ENCODE data around the gene ASB10. TPM values are rescaled to one million over a fixed set of nuclear protein-coding genes. Genes with fewer than 3 reads are reported as not detected.

The ASB10 gene
- total and polyA plus RNA-seq, 8 donors: 0.05 TPM; not detected in 7

GRCh38 chr7:151142686-151143040 lies 44.4 kb downstream of the ASB10 start:
- DNase-seq: peak; percentile 24 to 72
- peaks cover 0 to 10% (median 0%) of the 10 kb centered on the region in 4 donors for H3K4me1 ChIP-seq
- H3K4me3 ChIP-seq: no peak overlapping the region
- H3K27ac ChIP-seq: no peak overlapping the region
- no peaks in the 10 kb centered on the region for H3K9me3 ChIP-seq
- TF ChIP-seq POLR2A (IDR thresholded peaks at IDR 0.05) (no peak), POLR2AphosphoS5 (IDR thresholded peaks at IDR 0.05) (no peak), EP300 (IDR thresholded peaks at IDR 0.05) (no peak), CTCF (IDR thresholded peaks at IDR 0.05) (no peak)
- H3K36me3 ChIP-seq: peaks cover 21 to 76% (median 75%) of the 10 kb centered on the region in 4 donors
- no peaks in the 10 kb centered on the region for H3K27me3 ChIP-seq
- 32 to 66% (median 38%) methylated on average over 9 to 10 of the region's 10 CpGs for WGBS, 5 donors
- intact Hi-C loops (cut with DNase I; ENCODE audit: low total_unique reads): no loop called here

GRCh38 chr7:151141855-151142685 lies 45.0 kb downstream of the ASB10 start:
- peaks cover 0 to 10% (median 0%) of the 10 kb centered on the region in 4 donors for H3K4me1 ChIP-seq
- DNase-seq: peak; percentile 3 to 23
- no peak overlapping the region for H3K27ac ChIP-seq
- H3K9me3 ChIP-seq: no peaks in the 10 kb centered on the region
- WGBS, 5 donors: 79 to 88% (median 82%) methylated on average over 21 to 31 of the region's 31 CpGs
- H3K36me3 ChIP-seq: peaks cover 21 to 82% (median 81%) of the 10 kb centered on the region in 4 donors
- no peaks in the 10 kb centered on the region for H3K27me3 ChIP-seq
- intact Hi-C loops (cut with DNase I; ENCODE audit: low total_unique reads): no loop called here
- TF ChIP-seq CTCF (IDR thresholded peaks at IDR 0.05): no peak
- no peak for TF ChIP-seq POLR2AphosphoS5 (IDR thresholded peaks at IDR 0.05)
- TF ChIP-seq EP300 (IDR thresholded peaks at IDR 0.05): no peak
- TF ChIP-seq POLR2A (IDR thresholded peaks at IDR 0.05): no peak
- H3K4me3 ChIP-seq: no peak overlapping the region

GRCh38 chr7:151141311-151141854 lies 45.7 kb downstream of the ASB10 start:
- no peaks in the 10 kb centered on the region for H3K27me3 ChIP-seq
- intact Hi-C loops (cut with DNase I; ENCODE audit: low total_unique reads): no loop called here
- H3K4me3 ChIP-seq: no peak overlapping the region
- peaks cover 0 to 10% (median 0%) of the 10 kb centered on the region in 4 donors for H3K4me1 ChIP-seq
- H3K9me3 ChIP-seq: no peaks in the 10 kb centered on the region
- peaks cover 21 to 89% (median 88%) of the 10 kb centered on the region in 4 donors for H3K36me3 ChIP-seq
- H3K27ac ChIP-seq: no peak overlapping the region
- peak in 1 of 2 donors; percentile 41 for DNase-seq
- 86 to 92% (median 90%) methylated on average over 9 of the region's 9 CpGs for WGBS, 5 donors
- TF ChIP-seq POLR2AphosphoS5 (IDR thresholded peaks at IDR 0.05) (no peak), POLR2A (IDR thresholded peaks at IDR 0.05) (no peak), EP300 (IDR thresholded peaks at IDR 0.05) (no peak), CTCF (IDR thresholded peaks at IDR 0.05) (no peak)

GRCh38 chr7:151140826-151141225 lies 46.2 kb downstream of the ASB10 start:
- no peak for DNase-seq
- no peaks in the 10 kb centered on the region for H3K27me3 ChIP-seq
- no peak overlapping the region for H3K27ac ChIP-seq
- no peak overlapping the region for H3K4me3 ChIP-seq
- intact Hi-C loops (cut with DNase I; ENCODE audit: low total_unique reads): no loop called here
- TF ChIP-seq CTCF (IDR thresholded peaks at IDR 0.05) (no peak), POLR2AphosphoS5 (IDR thresholded peaks at IDR 0.05) (no peak), POLR2A (IDR thresholded peaks at IDR 0.05) (no peak), EP300 (IDR thresholded peaks at IDR 0.05) (no peak)
- WGBS, 5 donors: 91 to 96% (median 95%) methylated on average over 7 of the region's 7 CpGs
- no peaks in the 10 kb centered on the region for H3K9me3 ChIP-seq
- peaks cover 25 to 95% (median 93%) of the 10 kb centered on the region in 4 donors for H3K36me3 ChIP-seq
- H3K4me1 ChIP-seq: peaks cover 0 to 10% (median 0%) of the 10 kb centered on the region in 4 donors
